ENCODE data around the gene KIAA1549. TPM values are rescaled to one million over a fixed set of nuclear protein-coding genes. Genes with fewer than 3 reads are reported as not detected.

Gene KIAA1549
- total and polyA plus RNA-seq, 4 donors = 0.13 to 0.89 (median 0.42) TPM

DNA sequence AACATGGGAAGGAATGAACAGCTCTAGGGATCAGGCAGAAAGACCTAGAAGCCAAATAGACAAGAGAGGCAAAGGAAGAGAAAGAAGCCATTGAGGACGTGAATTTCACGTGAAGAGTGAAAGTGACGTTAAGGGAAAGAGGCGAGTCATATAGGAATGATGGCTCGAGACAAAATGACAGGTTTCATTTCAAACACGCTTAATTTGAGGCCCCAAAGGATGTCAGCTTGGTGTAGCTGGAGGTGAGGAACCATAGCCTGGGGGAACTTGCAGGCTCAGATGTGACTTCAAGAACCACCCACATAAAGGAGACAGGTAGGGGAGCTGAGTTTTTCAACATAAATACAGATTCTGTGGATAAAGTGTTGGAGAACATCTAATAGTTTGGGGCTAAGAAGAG is 98.9 kb downstream of the KIAA1549 start (continued):
- TF ChIP-seq HNF4A (conservative IDR thresholded peaks at IDR 0.05) (no peak), EGR1 (IDR thresholded peaks at IDR 0.05; ENCODE audit: low read depth in 2 of 2) (no peak), NR2F2 (IDR thresholded peaks at IDR 0.05) (no peak), YY1 (IDR thresholded peaks at IDR 0.05) (no peak), RXRA (IDR thresholded peaks at IDR 0.05) (no peak), ZBTB33 (IDR thresholded peaks at IDR 0.05) (no peak), TAF1 (conservative IDR thresholded peaks at IDR 0.05) (no peak)
- TF ChIP-seq, protein P1, sequence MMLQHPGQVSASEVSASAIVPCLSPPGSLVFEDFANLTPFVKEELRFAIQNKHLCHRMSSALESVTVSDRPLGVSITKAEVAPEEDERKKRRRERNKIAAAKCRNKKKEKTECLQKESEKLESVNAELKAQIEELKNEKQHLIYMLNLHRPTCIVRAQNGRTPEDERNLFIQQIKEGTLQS (IDR thresholded peaks at IDR 0.05) = no peak

GRCh38 chr7:138881579-138882188 is 99.5 kb downstream of the KIAA1549 start:
- H3K4me3 ChIP-seq (ENCODE audit: low read depth in 1 of 3, low read length in 3 of 3) = no peak overlapping the region
- no peak for TF ChIP-seq NR2F2 (IDR thresholded peaks at IDR 0.05)
- no peak for TF ChIP-seq MAX (IDR thresholded peaks at IDR 0.05)
- no peak for TF ChIP-seq TAF1 (conservative IDR thresholded peaks at IDR 0.05)
- no peak for TF ChIP-seq HNF4G (IDR thresholded peaks at IDR 0.05)
- TF ChIP-seq, protein P2, sequence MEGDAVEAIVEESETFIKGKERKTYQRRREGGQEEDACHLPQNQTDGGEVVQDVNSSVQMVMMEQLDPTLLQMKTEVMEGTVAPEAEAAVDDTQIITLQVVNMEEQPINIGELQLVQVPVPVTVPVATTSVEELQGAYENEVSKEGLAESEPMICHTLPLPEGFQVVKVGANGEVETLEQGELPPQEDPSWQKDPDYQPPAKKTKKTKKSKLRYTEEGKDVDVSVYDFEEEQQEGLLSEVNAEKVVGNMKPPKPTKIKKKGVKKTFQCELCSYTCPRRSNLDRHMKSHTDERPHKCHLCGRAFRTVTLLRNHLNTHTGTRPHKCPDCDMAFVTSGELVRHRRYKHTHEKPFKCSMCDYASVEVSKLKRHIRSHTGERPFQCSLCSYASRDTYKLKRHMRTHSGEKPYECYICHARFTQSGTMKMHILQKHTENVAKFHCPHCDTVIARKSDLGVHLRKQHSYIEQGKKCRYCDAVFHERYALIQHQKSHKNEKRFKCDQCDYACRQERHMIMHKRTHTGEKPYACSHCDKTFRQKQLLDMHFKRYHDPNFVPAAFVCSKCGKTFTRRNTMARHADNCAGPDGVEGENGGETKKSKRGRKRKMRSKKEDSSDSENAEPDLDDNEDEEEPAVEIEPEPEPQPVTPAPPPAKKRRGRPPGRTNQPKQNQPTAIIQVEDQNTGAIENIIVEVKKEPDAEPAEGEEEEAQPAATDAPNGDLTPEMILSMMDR (IDR thresholded peaks at IDR 0.05; ENCODE audit: low read depth, low read length, missing input control) = no peak
- no peak for TF ChIP-seq EGR1 (IDR thresholded peaks at IDR 0.05; ENCODE audit: low read depth in 2 of 2)
- TF ChIP-seq RXRA (IDR thresholded peaks at IDR 0.05) = no peak
- TF ChIP-seq GABPA (IDR thresholded peaks at IDR 0.05 in 1 of 2, conservative IDR thresholded peaks at IDR 0.05 in 1 of 2) = no peak
- TF ChIP-seq RAD21 (IDR thresholded peaks at IDR 0.05) = no peak
- TF ChIP-seq ZBTB33 (IDR thresholded peaks at IDR 0.05) = no peak
- TF ChIP-seq JUND (IDR thresholded peaks at IDR 0.05) = no peak
- TF ChIP-seq FOXA2 (IDR thresholded peaks at IDR 0.05) = no peak
- TF ChIP-seq HNF4A (conservative IDR thresholded peaks at IDR 0.05) = no peak
- no peak for TF ChIP-seq REST (IDR thresholded peaks at IDR 0.05)
- no peak for TF ChIP-seq SP1 (IDR thresholded peaks at IDR 0.05)
- TF ChIP-seq FOXA1 (IDR thresholded peaks at IDR 0.05) = no peak
- TF ChIP-seq, protein P1 (IDR thresholded peaks at IDR 0.05) = no peak
- no peak for TF ChIP-seq YY1 (IDR thresholded peaks at IDR 0.05)
- no peaks in the 10 kb centered on the region for H3K27me3 ChIP-seq (ENCODE audit: control insufficient read depth in 4 of 4, insufficient read depth in 4 of 4, low read length in 3 of 4)
- no peak for DNase-seq (ENCODE audit: low spot score)
- no peak overlapping the region for H3K27ac ChIP-seq (ENCODE audit: low read depth in 1 of 2, low read length in 2 of 2)
- WGBS = 65% methylated on average over 6 of the region's 6 CpGs
- peaks cover 0 to 4% (median 0%) of the 10 kb centered on the region in 4 donors for H3K4me1 ChIP-seq (ENCODE audit: control insufficient read depth in 4 of 4, insufficient read depth in 4 of 4, low read length in 3 of 4)
- no peak overlapping the region for H3K9ac ChIP-seq (ENCODE audit: low read depth in 1 of 2, low read length in 2 of 2)
- no peaks in the 10 kb centered on the region for H3K36me3 ChIP-seq (ENCODE audit: control insufficient read depth in 4 of 4, insufficient read depth in 3 of 4, low read depth in 1 of 4, low read length in 3 of 4)
- H3K9me3 ChIP-seq (ENCODE audit: control insufficient read depth in 4 of 4, low read length in 3 of 4) = no peaks in the 10 kb centered on the region
